A172 (cell line): ENCODE measurements around the gene PGM2L1. TPM values are rescaled to one million over a fixed set of nuclear protein-coding genes. Genes with fewer than 3 reads are reported as not detected.
A peak's percentile ranks its signal among the peaks of the same experiment; 100 is the strongest.

Experiments used
- DNase-seq: peaks from one replicate; pipeline ENCODE4 v3.0.0-alpha.2; 2015; ENCODE audit warnings: low spot score
- total RNA-seq: library from RNA; depleted of rRNA; stranded (reverse); fragments of >200 nt; shearing (Covaris generic); gene quantifications from 2 replicates; pipeline ENCODE4 v1.2.3, GENCODE V29; 2014; rRNA removed

PGM2L1 gene
- total RNA-seq, 1 experiment from 2014 or later = 13.7 TPM

GRCh38 chr11:74299015-74299414, 99.2 kb downstream of the PGM2L1 start:
- DNase-seq = no peak

GRCh38 chr11:74297484-74297883, 100.7 kb downstream of the PGM2L1 start:
- DNase-seq = no peak

- DNase-seq = peak; percentile 62
These were observed 109.3 kb downstream of the PGM2L1 start for GRCh38 chr11:74288911-74289310.

GRCh38 chr11:74288161-74288560, 110.1 kb downstream of the PGM2L1 start:
- DNase-seq = peak; percentile 92

GRCh38 chr11:74284466-74284865, 113.8 kb downstream of the PGM2L1 start:
- no peak for DNase-seq

- DNase-seq = no peak
These were observed 114.6 kb downstream of the PGM2L1 start for GRCh38 chr11:74283580-74284180.

- no peak for DNase-seq
These were observed 115.3 kb downstream of the PGM2L1 start for GRCh38 chr11:74282914-74283371.

- no peak for DNase-seq
These were observed 115.8 kb downstream of the PGM2L1 start for GRCh38 chr11:74282421-74282820.

GRCh38 chr11:74280494-74280893, 117.7 kb downstream of the PGM2L1 start:
- no peak for DNase-seq

Other genes with a start within 250 kb of the PGM2L1 start
- 49.2 and 54.2 TPM in 2 replicates for gene C2CD3, start 227.4 kb downstream of the PGM2L1 start, total RNA-seq
- 219 and 294 TPM in 2 replicates for gene PPME1, start 227.1 kb downstream of the PGM2L1 start, total RNA-seq
- gene P4HA3, start 86.8 kb downstream of the PGM2L1 start, total RNA-seq = 0.48 and 1.5 TPM in 2 replicates
- gene KCNE3, start 69.1 kb upstream of the PGM2L1 start, total RNA-seq = not detected in 2 replicates
- gene LIPT2, start 95.3 kb upstream of the PGM2L1 start, total RNA-seq = 8.3 and 8.8 TPM in 2 replicates
- gene POLD3, start 194.1 kb upstream of the PGM2L1 start, total RNA-seq = 28.7 and 41.1 TPM in 2 replicates